Suppressor macrophage treated with lipopolysaccharide for 1 hour (primary cell): ENCODE data around the gene PBRM1.

Source experiments
- DNase-seq, 3 donors: peaks; one replicate each; pipeline ENCODE4 v3.0.0-alpha.2; 2020 to 2022

Gene PBRM1

DNA sequence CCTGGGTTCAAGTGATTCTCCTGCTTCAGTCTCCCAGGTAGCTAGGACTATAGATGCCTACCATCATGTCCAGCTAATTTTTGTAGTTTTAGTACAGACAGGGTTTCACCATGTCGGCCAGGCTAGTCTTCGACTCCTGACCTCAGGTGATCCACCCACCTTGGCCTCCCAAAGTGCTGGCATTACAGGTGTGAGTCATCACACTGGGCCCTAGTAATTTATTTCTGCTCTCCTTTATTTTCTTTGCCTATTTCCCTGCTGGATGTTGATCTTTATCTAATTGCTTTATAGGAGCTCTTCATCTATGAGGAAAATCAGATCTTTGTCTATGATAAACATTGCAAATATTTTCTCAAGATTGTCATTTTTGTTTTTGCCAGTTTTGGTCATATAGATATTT lies 117.6 kb downstream of the PBRM1 start:
- DNase-seq = no peak

DNA sequence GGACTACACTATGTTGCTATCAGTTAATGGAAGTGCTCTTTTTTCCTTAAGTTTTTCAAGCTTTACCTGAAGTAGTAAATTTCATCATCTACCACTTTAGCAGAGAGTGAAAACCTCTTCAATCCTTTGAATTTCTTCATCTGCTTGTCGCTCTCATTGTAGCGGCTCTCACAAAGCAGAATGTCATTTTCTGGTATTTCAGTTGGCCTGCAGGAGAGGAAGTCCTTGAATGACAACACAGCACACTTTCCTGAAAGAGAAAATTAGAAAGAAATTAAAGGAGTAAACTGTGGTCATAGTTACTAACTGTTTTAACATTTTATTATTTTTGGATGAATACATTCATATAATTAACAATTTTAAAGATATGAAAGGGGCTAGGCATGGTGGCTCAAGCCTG lies 121.7 kb downstream of the PBRM1 start:
- no peak for DNase-seq

DNA sequence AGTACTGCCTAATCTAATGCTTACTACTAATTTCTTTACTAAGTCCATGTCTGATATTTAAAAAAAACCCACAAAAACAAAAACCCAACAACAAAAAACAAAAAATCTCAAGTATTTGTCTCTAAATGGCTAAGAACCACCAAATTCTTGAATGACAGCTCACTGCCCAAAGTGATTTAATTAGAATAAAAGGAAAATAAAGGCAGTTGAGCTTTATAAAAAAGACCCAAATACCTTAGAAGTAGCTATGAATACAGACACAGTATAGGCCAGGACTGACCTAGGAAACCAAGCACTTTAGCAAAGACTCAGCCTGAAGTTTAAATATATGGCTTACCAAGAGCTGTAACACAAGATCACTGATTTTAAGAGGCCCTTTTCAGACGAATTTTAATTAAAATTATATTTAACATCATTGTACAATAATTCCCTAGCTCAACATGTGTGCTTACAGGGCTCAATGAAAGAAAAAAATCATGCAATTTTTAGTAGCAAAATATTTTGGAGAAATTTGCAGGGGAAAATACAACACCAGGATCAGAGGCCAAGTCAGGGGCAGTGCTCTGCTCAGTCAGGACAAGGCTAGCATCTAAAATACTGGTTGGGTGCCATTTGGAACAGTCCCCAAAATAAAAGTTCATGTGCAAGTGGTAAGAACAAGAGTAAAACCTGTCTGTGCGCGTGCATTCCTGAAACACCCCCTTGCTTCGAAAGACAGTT lies 124.5 kb downstream of the PBRM1 start:
- DNase-seq = no peak

DNA sequence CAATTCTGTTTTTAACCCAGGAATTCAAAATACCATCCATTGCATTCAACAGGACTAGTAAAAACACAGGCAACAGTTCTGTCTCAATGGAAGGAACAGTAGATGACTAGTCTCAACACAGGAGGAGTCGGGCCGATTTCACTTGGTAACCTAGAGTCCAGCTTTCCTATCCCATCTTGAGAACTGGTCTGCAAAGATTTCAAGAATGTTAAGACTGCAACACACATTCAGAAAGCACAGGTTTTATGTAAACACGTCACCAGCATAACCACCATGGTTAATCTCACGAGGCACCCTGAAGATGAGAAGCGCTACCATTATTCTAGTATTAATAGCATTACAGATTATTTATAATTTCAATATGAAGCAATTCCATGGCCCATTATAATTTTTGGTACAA lies 127.3 kb downstream of the PBRM1 start:
- no peak for DNase-seq

DNA sequence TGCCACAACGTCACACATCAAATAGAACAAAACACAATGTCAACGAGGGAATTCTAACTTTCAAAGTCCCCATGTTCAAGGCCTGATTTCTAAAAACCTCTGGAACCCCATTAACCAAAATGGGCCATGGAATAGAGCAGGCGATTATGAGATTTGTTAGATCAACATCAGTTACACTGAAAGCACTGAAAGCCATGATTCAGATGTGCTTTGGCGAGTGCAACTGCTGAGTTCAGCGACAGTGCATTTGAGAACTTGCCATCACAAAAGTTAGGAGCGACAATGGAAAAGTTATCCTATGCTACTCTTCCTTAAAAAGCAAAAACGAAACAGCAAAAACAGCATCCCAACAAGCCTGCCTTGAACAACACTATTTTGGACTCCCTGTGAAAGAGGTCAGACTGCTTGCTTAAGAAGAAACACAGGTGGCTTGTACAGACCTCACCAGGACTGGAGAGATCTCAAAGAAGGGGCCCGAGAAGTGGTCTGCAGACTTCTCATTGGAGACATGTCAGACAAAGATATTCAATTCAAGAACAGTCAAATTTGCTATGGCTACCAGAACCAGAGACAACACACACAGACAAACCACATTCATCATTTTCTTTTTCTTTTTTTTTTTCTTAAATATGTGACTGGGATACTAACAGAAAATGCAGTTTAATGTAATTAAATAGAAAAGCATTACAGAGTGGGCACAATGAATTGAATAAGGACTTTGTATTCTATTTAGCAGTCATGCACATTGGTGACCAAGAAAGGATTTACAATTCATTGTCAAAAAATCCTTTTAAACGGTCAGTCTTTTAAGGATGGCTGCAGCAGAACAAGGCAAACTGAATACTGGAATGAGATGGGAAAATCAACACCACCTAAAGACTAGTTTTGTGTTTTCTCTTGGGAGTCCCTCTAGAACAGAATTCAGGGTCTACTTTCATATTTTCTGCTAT lies 128.4 kb downstream of the PBRM1 start:
- no peak for DNase-seq

DNA sequence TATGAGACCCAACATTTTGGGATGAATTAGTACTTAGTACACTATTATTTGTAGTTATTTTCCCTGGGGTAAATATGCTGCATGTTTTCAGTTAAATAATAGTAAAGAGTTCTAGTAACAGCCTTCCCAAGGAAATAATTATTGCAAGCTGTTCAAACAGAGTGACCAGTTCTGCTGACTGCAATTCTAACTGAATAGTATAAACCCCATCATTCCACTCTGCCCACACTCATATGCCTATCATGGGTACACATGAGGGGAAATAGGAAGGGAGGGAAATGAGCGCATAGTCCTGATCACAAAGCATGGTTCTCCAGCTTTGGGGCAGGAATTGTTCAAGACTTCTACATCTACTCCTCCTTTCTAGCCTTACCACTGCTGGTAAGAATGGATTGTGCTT lies 130.7 kb downstream of the PBRM1 start:
- DNase-seq = no peak

DNA sequence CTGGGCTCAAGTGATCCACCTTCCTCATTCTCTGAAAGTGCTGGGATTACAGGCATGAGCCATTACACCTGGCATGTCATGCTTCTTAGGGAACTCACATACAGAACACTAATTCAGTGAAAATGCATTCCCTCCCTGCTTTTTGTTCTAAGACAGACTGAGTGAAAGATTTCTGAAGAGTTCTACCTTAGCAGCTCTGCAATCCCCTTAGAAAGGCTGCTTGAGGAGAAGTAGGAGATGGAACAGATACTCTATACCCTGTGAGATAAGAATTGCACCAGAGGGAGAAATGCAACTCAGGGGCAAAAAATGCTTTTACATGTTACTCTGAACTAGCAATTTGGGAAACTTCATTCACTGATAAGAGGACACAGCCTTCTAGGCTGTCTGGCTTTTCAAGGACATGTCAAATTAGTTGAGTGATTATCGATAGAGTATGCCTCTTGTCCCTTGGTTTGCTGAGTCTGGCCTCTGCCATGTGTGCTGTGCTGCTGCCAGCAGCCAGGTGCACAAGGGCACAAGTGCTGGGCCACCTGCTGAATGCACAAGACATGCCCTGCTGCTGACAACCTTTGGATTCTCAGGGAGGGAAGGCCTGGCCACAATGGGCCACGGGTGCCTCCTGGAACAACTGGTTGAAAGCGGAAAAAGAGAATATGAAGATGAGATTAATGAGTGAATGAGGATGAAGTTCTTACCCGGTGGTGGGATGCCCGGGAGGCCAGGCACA lies 131.5 kb downstream of the PBRM1 start:
- no peak for DNase-seq

DNA sequence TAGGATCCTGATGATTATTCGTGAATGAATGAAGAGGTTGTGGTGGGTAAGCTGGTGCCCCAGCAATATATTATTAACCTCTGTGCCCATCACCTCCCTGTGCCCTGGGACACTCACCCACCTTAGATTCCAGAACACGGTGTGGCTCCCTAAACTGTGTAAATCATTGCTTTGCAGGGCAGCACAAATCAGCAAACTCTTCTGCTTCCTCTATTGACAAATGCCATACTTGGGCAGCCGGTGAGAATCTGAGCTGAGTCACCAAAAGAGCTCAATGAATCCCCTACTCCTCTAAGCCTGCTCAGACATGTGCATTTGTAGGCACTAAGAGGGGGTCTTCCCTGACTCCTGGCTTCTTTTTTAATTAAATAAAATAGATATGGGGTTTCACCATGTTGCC lies 133.6 kb downstream of the PBRM1 start:
- peak in 1 of 3 donors; percentile 17 for DNase-seq

DNA sequence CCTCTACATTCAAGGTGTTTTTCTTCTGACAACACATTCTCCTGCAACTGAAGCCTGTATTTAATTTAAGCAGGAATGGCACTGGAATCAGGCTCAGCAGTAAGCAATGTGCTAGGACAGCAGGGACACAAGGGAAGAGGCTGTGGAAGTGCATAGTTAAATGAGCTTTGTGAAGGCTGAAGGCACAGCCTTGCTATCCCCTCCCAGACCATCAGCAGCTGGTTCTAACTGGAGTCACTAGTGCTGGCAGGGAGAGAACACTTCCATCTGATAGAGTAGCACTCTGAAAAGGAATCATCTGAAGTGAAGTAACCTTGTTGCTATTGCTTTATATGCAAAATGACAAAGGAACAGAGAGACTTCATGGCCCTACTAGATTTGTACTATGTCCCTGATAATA lies 134.6 kb downstream of the PBRM1 start:
- no peak for DNase-seq

DNA sequence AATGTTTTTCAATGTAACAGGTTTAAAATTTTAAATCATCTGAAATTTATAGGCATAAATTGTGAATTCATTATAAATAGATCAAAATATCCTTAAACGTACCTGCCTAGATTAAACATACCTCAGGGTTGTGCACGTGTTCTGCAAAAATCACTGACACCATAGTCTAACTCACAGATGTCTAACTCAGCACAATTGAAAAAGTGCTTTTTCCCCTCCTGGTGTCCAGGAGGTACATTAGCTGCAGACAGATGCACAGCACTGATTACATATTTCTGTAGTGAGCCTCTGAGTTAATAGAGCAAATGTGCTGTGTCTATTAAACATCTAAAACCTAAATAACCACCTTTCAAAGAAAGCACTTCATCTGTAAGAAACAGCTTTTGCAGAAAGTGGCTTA lies 138.6 kb downstream of the PBRM1 start:
- DNase-seq = no peak

DNA sequence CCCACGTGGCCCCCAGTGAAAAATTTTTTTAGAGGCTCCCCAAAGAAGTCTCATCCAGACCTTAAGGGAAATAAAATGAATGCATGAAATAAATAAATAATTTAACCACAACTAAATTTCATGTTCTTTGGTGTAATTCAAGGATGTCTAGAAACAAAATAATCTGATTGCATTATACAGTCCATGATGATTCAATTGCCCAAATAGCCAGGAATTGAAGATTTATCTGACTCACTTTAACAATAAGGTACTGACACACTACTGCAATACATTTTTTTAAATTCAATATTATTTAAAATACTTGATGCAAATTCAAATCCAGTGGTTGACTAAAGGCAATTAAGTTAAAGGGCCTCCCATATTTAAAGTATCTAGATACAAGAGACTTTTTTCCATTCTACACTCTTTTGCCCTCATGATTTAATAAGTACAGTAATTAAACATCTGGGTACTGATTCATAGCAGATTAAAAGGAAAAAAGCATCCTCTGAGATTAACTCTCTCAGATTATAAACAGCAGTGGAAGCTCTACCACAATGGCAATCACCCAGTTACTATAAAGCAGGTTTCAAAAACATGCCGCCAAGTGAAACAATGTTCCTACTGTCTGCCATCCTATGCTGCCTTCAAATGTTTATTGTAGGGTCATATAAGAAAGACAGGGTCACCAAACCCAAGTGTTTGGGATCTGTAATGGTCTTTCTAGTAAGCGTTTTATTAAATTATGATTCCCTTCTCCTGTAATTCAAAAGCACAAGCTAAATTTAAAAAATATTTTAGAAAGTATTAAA lies 139.4 kb downstream of the PBRM1 start:
- DNase-seq = no peak

DNA sequence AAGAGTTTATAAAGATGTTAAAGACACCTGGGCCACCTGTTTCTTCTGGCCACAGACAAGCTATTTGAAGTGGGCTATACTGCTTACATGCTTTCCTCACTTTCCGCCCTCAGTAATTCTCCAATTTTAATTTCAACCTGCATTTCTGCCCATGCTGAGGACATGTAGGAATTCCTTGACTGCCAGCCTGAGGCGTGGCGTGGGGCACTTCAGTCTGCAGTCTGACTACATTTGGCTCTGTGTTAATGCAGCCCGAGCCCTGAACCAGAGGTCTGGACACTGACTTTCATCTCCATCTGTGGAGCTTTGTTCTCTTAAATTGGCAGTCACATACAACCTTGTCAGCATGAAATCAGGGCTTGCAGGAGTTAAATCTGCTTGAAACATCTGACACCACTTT lies 140.8 kb downstream of the PBRM1 start:
- DNase-seq = no peak

DNA sequence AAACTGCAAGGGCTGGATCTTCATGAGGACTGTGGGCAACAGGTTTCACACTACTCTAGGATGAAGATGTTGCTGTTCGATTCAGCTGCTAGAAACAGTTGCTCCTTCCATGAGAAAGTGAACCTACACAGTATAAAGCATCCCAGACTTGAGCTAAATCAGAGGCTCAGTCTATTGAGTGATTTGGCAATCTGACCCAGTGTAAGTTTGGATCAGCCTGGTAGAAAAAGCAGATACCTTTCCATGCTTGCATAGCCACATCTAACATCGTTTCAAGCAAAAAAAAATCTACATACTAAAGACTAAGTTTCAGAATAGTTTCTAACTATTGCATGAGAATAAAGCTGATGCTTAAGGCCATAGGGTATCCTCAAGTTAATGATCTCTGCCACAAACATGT lies 144.7 kb downstream of the PBRM1 start:
- DNase-seq = no peak

DNA sequence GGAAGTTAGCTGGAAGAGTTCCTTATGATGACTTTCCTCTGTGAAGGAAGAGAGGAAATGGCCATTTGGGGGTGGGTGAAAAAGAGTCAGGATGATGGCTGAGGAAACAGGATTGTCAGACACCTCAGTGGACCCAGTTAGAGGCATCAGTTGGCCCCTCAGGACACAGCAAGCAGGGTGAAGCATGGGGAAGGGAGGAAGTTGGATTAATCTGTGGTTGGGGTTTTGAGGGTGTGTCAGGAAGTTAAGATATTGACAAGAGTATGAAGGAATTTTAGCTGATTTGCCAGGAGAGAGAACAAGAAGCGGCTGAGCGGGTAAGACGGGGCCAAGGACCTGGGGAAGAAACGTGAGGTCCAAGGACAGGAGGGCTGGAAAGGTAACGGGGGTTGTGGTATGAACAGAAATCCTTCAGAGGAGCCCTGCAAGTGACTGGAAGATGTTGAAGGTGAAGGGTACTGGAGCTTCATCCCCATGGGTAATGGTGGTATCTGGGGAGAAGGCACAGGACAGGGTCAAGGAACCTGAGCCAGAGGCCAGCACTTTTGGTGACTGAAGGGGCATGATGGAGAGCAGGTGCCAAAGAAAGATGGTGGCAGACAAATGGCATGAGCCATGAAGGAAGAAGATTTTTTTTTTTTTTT lies 146.6 kb downstream of the PBRM1 start:
- peak in 1 of 3 donors; percentile 16 for DNase-seq

DNA sequence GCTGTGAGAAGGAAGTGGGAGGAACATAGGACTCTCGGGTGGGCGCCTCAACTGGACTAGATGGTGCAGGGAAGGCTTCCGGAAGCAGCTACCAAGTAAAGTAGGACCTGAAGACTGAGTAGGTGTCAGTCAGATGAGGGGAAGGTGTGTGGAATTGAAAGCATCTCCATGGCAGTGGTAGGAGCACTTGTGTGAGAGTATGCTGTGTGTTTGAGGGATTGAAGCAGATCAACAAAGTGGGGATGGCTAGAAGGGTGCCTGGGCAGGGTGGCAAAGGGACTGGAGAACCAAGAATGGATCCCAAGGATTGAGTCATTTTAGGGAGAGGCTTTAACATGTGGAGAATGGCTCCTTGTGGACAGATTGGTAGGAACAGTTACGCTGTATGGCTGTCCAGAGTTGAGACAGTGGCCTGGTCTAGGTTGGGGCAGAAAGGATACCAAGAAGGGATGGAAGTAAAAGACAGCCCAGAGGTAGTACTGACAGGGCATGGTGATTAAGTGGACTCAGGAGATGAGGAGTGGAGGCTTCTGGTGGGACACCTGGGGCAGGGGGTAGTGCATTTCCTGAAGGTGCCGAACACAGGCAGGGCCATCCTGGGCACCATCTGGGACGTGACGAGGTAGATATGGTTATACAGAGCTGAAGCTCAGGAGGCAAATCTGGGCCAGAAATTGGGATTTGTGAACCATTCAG lies 147.8 kb downstream of the PBRM1 start:
- no peak for DNase-seq

DNA sequence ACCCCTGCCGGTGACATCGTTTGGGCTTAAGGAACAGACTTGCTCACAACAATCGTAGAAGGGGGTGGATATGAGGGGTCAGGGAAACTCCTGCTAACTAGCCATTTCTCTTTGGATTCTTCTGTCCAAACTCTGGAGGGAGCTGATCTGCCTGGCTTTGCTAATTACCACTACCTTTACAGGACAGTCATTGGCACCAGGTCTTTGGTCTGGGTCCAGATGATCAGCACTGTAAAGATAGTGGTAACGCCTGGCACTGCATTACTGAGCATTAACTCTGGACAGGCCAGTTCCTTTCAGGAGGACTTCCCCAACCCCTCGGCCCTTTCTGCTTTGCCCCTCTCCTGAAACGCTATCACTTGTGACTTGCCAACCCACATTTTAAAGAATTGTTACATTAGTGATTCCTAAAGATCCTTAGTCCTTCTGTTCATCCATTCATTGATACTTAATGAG lies 148.5 kb downstream of the PBRM1 start:
- peak in 1 of 3 donors; percentile 44 for DNase-seq

DNA sequence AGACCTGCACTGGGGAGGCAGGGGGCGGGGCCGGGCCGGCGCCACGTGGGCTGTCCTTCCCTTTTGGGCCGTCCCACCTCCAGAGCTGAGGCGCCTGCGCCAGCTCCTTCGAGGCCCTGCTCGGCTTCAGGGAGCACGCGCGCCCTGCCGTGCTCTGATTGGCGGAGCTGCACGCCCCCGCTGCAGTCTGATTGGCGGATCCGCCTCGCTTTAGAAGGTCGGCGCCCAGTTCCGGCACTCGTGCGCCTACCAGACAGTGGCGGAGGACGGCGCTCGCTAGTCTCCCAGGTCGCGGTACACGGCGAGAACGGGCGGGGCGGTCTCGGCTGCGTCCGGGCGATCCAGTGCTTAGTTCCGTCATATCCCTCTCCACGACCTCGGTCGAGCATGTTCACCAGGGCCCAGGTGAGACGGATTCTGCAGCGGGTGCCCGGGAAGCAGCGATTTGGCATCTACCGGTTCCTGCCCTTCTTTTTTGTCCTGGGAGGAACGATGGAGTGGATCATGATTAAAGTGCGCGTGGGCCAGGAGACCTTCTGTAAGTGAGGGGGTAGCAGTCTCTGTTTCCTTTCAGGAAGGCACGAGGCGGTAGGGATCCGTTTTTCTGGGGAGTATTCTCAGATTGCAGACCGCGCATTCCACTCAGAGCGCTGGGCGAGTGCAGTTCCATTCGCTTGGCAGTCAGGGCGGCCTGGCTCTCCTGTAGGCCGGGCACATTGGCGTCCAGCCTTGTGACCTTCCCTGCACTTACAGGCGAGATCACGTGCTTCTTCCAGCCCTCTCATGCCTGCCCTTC lies 149.1 kb downstream of the PBRM1 start, which contains the start of gene UQCC5:
TSS of gene UQCC5 (plus strand) at position 237 of the 796 bp plus-strand sequence. CDS start at position 388, 151 bp downstream.
- DNase-seq = peak; percentile 99 to 100 (median 99)

DNA sequence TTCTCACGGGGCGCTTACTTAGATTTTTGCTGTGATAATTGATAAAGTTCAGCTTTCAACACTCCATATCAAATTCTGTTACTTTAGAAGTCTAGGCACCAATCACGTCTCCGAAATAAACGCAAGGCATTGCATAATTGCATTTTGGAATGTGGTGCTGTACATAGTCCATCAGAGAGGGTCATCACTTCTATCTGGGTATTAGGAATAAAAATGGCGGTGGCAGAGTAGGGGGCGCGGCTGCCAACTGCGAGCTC lies 149.7 kb downstream of the PBRM1 start:
- no peak for DNase-seq

DNA sequence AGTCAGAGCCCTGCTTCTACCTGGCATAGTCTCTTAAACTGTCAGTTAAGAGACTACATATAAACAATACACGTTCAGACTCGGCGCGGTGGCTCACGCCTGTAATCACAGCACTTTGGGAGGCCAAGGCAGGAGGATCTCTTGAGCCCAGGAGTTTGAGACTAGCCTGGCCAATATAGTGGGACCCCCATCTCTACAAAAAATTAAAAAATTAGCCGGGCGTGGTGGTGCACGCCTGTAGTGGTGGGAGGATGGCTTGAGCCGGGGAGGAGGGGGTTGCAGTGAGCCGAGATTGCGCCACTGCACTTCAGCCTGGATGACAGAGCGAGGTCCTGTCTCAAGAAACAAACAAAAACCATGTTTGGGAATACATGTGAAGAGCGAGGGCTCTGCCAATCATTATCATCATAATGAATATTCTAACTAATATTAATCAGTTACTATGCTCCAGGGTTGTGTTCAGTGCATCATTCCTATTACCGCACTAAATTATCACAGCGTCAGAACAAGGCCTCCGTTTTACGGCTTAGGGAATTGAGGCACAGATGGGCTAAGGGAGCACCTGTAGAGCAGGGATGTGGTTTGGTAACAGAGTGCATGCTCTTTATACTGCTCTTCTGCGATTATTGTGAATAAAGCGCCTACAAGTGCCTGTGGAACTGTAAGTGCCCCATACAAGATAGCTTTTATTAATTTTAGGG lies 150.2 kb downstream of the PBRM1 start:
- DNase-seq = no peak
